GM19240 (cell line): ENCODE data around the gene UBE2C.
"Not testable (repeated sequence)": the region's sequence is repeated elsewhere in the genome, so short reads cannot be mapped to it uniquely, and the experiment has no call there.

Source experiments
- DNase-seq: peaks from one replicate; pipeline ENCODE4 v3.0.0; 2011; ENCODE audit warnings: low spot score; ENCODE audit not compliant: insufficient read length

Gene UBE2C

DNA sequence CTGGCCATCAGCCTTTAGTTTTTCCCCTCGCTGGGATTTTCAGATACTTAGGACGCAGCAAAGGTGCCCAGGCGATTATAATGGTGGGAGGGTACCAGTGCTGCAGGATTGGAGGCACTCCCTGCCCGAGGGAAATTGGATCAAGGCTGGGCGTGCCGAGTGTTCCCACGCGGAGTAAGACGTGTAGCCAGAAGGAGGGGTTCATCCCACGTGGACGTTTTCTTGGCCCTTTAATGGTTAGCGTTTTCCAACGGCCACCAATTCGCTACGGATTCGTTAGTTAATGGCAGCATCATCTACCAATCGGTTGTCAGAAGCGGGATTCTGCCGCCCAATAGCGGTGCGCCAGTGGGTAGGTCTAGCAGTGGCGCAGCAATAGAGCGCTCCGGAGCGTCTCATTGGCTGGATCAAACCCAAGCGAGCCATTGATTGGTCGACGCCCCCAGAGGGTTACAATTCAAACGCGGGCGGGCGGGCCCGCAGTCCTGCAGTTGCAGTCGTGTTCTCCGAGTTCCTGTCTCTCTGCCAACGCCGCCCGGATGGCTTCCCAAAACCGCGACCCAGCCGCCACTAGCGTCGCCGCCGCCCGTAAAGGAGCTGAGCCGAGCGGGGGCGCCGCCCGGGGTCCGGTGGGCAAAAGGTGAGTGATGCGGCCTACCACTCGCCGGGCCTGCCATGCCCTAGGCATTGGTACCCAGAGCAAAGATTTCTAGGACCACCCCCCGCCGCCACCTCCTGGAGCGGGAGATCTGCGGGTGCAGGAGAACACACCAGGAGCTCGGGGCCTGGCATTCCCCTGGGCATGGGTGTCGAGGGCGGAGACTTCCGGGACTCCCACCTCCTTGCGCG lies at the start of gene UBE2C:
Gene UBE2C (plus strand): TSS at position 488 of the 849 bp plus-strand sequence. CDS start 52 bp downstream, at position 540.
- peak; percentile 99 for DNase-seq

DNA sequence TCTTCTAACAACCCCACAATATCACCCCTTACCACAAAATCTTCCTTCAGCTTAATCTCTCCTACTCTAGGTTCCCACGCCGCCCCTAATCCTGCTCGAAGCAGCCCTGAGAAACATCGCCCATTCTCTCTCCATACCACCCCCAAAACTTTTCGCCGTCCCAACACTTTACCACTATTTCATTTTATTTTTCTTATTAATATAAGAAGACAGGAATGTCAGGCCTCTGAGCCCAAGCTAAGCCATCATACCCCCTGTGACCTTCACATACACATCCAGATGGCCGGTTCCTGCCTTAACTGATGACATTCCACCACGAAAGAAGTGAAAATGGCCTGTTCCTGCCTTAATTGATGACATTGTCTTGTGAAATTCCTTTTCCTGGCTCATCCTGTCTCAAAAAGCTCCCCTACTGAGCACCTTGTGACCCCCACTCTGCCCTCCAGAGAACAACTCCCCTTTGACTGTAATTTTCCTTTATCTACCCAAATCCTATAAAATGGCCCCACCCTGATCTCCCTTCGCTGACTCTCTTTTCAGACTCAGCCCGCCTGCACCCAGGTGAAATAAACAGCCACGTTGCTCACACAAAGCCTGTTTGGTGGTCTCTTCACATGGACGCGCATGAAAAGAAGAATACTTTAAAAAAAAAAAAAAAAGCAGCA lies 47.7 kb upstream of the UBE2C start:
- not testable (repeated sequence) for DNase-seq

DNA sequence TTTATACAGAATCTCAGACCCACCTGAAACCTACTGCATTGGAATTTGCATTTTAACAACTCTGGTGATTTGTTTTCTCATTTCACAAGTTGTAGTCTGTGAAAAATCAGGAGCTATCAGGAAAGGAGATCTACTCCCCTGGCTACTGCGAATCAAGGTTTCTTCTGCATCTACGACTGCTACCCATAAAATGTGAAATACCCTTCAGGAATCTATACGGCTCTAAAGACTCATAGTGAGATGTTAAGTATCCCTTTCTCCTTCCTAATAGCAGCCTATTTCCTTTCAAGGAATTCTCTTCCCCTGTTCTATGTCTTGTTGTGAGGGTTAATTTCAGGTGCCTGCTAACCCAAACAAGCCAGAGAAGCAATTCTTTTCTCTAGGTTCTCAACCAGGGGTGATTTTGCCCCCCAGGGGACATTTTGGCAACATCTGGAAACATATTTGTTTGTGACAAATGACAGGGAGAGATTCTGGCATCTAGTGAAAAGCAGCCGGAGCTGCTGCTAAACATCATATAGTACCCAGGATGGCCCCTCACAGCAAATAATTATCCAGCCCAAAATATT lies 47.1 kb upstream of the UBE2C start:
- DNase-seq: no peak

DNA sequence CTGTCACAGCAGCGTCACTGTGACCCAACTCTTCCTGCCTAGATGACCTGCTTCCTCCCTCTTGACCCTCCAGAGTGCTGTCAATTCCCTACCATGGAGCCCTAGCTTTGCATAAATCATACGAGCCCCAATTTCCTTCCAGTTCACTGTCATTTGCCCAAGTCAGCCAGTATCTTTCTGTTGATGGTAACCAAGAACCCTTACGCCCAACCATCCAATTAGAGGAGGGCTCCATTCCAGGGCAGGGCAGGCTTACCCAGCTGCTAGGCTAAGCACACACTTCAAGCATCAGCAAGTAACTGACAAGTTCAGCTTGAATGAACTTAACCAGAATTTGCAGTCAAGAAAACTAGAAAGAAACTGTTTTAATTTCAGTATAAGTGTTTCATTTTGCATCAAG lies 46.5 kb upstream of the UBE2C start:
- DNase-seq: no peak

DNA sequence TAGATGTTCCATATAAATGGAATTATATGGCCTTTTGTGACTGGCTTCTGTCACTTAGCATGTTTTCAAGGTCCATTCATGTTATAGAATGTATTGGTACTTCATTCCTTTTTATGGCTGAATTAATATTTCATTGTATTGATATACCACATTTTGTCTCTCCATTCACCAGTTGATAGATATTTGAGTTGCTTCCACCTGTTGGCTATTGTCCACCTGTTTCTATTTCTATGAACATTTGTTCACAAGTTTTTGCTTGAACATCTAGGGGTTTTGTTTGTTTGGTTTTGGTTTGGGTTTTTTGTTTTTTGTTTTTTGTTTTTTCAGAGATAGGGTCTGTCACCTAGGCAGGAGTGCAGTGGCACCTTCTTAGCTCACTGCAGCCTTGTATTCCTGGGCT lies 44.0 kb upstream of the UBE2C start:
- DNase-seq: no peak

DNA sequence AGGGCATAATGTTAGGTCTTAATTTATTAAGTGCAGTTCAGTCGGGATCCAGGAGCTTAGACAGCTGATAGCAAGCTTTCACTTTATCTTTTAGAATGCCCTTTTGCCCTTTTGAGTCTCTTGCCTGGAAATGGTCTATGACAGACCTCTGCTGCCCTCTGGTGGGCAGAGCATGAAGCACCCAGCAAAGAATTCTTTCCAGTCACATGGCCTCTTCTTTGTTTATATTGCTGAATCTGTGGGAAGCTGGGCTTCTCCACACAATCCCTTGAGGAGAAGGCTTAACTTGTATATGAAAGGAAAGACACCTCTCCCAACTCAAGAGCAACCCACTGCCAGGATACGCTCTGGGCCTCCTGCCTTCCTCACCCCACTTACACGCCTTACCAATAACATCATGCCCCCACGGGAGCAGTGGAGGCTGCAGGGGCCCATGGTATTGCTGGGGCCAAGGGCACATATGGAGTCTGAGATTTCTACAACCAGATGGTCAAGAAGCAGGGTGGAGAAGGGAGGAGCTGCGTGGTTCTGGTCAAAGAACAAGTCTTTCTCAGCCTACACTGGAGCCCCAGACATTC lies 41.2 kb upstream of the UBE2C start:
- peak; percentile 72 for DNase-seq

DNA sequence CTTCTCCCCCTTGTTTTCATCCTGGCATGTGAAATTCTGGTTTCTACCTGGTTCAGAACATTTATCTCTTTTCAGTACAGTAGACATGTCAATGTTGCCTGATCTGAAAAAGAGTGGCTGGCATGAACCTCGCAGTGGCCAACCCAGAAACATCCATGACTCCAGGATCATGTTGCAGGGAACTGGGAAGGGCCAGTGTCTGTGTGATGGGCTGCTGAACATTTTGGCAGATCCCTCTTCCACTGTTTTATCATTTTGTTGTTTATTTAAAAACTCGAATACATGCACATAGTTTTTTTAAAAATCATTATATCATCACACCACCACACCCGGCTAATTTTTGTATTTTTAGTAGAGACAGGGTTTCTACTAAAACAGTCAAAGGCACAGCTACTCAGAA lies 39.8 kb upstream of the UBE2C start:
- DNase-seq: no peak

DNA sequence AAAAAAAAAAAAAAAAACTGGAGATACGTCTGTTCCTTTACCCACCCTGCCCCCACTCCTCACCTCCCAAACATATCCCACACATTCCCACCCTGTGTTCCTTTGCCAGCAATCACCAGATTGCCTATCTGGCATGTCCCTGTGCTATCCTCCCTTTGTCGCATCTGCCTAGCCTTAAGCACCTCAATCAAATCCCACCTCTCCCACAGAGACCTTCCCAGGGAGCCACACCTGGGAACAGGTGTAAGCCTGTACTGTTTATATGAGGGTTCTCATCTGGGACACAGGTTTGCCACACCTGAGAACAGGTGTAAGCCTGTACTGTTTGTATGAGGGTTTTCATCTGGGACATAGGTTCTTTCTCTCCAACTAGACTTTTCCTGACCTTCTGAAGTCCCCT lies 37.5 kb upstream of the UBE2C start:
- DNase-seq: no peak

DNA sequence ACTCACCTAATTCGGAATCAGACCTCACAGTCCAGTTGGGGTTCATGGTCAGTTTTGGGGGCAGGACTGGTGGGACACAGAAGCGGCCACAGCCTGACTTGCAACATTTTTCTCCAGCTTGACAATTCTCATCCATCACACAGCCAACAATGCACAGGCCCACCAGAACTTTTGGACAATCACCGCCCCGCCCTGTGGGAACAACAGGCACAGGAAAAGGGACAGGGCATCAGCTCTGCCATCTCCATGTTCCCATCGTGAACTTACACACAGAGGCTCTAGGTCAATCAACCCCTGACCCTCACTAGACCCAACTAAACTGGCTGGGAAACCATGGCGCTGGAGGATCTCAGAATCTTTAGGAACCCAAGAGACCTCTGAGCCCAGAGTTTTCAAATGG lies 37.0 kb upstream of the UBE2C start:
- DNase-seq: no peak

DNA sequence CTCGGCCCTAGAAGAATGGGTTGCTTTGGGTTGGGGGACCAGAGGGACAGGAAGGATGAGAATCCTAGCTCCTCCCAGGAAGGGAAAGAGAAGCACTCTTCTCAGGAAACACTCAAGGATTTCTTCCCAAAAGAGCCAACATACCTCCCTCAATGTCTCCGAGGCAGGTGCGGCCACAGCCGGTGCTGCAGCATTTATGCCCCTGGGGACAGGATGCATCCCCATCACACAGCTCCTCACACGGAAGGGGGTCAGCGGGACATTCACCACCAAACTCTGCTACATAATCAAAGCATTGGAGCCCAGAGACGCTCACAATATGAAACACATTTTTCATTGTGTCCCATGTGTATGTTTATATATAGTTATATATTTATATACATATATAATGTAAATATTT lies 35.5 kb upstream of the UBE2C start:
- no peak for DNase-seq

DNA sequence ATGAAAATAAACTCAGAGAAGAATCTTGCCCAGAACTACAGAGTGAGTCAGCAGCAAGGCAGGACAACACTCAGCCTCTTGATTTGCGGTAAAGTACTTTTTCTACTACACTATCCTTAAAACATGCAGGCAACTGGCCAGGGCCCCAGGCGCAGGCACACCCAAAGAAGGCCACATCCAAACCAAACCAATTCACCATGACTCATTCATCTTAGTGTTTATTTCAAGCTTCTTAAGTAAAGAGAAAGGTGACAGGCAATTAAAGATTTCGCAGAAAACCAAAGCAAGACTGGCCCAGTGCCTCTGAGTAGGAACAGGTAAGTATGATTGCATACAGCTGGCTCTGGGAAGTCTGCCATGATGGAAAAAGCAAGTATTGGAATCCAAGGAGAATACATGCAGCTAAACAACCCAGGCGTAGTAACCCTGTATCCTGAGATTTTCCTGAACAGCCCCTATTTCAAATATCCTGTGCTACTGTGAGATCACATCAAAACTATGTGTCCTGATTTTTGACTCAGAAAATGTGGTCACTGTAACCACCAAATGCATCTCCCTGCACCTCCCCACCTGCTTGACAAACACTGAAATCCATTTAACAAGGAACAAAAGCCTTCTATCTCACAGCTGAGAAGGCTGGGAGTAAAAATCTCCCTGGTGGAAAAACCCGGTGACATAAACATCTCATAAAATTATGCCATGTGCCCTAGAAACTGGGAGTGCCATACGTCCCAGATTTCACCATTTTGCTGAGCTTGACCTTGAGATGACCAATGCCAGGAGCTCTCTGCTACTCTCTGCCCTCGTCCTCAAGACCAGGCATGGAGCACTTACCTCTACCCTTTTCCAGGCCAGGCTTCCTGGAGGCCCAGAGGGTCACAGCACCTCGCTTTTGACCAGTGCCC lies 33.2 kb upstream of the UBE2C start:
- DNase-seq: no peak

DNA sequence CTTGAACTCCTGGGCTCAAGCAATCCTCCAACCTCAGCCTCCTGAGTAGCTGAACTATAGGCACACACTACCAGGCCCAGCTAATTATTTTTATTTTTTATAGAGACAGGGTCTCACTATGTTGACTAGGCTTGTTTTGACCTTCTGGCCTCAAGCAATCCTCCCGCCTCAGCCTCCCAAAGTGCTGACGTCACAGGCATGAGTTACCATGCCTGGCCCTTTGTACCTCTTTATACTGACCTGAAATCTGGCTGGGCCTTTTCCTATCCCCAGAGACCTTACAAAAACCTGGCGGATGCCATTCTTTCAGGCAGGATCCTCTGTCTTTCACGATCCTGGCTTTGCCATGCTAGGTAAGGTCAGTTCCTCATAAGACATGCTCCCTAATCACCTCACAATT lies 32.3 kb upstream of the UBE2C start:
- no peak for DNase-seq

DNA sequence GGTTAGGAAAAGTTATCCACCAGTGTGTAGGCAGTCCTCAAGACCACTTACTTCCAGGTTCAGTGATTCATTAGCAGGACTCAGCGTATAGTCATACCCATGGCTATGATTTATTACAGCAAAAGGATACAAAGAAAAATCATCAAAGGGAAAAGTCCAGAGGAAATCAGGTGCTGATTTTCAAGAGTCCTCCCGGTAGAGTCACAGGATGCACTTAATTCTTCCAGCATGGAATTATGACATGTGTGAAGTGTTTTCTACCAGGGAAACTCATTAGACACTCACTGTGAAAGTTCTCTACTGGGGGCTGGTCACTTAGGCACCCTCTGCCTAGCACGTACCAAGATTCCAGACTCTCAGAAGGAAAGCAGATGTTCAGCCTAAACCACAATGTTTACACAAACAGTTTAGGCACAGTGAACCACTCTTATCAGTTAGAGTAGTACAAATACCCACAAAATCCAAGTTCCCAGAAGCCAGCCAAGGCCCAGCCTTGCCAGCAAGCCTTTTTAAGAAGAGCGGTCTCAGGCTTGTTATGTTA lies 31.0 kb upstream of the UBE2C start:
- DNase-seq: no peak

DNA sequence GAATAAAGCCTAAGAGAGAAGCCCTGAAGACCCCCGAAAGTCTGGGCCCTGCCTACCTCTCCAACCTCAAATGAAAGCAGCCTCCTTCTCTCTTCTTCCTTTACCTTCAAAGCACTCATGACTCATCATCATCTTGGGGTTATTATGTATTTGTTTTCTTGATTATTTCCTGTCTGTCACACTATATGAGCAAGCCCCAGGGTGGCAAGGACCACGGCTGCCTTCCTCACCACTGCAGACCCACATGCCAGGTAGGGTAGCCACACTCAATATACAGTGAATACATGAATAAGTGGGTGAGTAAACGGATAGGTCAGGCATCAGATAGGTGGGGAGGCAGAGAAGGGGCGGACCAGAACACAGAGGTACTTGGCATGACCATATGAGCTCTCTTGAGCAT lies 29.6 kb upstream of the UBE2C start:
- no peak for DNase-seq

DNA sequence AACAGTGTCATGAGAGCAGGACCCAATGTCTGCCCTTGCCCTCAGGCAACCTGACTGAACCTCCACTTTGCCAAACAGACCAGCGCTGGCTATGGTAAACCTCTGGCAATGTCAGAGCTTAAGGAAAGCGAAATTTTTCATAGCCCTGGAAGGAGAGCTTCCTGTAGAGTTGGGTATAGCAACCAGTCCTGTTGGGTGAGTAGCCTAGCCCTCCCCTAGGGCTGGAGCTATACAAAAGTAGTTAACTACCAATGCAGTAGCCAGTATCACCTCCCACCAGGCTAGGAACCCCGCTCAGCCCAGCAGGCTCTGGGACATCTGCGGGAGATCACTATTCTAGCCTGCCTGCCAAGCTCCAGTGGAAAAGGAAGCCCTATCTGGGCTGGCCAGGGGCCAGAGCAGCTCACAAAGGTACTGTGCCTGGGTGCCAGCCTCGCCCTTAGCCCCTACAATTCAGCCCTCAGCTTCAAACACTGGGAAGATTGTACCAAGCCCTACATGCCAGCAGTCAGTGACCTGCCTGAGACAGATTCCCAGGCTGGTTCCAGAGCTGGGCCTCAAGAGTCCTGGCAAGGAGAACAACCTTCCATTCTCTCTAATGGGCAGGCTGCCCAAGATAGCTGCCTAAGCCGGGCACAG lies 28.7 kb upstream of the UBE2C start:
- DNase-seq: no peak

DNA sequence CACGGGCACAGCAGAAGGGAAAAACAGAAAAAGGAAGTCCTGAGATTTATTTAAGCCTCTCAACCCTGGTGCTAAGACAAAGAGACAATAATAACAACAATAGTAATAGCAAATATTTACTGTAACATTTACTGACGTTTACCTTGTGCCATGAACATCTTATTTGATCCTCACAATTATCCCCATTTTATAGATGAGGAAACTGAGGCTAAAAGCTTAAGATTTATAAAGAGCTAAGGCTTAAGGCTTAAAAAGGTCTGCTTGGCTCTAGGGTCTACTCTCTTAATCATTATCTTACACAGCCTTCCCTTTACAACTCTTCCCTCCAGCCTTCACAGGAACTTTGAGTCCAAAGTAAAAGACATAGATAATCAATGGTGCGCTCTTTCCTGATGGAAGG lies 24.1 kb upstream of the UBE2C start:
- DNase-seq: no peak

DNA sequence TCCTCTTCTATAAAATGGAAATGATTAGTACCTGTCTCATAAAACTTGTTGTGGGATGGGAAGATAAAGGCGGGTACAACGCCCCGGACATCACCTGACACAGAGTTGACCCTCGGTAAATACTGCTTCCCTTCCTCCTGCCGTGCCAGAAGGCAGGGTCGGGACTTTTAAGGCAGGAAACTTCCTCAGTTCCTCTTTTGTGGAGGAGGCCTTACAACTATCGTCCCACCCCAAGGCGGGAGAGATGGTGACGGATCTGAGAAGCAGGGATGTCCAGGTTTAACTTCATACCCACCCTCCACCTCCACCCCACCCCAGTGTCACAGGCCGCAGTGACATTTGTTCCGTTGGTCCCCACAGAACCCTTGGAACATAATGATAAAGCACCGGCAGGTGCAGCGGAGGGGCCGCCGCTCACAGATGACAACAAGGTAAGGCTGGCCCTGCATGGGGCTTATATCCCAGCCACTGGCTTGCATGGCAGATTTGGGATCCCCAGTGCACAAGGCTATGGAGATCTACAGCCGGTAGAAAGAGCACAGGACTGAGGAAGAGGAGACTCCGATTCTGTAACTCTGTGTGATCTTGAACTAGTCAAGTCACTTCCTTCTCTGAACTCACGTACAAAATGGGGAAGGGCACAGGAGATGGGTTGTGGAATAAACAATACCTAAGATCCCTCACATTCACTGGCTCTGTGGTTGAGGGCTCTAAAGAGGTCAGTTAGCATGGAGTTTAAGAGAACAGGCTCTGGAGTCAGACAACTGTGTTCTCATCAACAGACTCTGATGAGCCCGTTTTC lies 19.9 kb upstream of the UBE2C start:
- DNase-seq: no peak

DNA sequence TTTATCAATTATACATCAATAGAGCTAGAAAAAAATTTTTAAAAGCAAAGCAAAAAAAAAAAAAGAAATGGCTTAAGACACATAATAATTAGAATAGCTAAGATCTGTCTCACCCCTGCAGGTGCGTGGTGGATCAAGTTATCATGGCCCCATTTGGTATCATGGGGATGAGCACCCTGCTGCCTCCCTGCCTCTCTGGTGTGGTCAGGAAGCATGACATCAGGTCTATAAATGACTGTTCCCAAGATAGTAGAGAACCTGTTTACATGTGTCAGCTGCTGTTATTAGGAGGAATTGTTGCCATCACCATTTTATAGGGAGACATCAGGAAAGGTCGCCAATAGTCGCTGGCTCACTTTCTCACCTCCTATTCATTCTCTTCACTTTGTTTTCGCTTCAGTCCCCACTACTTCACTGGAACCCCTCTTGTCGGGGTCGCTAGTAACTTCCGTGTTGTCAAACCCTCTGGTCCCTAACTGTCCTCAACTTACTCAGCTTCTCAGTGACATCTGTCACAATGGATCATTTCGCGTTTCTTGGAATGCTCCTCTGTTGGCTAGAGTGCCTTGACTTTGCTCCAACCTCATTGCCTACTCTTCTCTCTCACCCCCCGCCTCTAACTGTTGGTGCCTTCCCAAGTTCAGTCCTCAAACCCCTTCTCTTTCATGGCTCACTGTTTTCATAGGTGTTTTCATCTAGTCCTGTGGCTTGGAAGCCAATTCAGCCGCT lies 15.9 kb upstream of the UBE2C start:
- no peak for DNase-seq

DNA sequence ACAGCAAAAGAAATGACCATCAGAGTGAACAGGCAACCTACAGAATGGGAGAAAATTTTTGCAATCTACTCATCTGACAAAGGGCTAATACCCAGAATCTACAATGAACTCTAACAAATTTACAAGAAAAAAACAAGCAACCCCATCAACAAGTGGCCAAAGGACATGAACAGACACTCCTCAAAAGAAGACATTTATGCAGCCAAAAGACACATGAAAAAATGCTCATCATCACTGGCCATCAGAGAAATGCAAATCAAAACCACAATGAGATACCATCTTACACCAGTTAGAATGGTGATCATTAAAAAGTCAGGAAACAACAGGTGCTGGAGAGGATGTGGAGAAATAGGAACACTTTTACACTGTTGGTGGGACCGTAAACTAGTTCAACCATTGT lies 14.9 kb upstream of the UBE2C start:
- DNase-seq: not testable (repeated sequence)
